Colon (tissue), 2 donors: ENCODE results near the gene EHD3.

ENCODE experiments used
- FAIRE-seq: peaks from 2 replicates; lab custom pipeline; 2012; peaks lifted over from hg19 to GRCh38; lab: Jason Lieb, UNC
- donor health status: control.
- donor health status: control.

EHD3 gene

DNA sequence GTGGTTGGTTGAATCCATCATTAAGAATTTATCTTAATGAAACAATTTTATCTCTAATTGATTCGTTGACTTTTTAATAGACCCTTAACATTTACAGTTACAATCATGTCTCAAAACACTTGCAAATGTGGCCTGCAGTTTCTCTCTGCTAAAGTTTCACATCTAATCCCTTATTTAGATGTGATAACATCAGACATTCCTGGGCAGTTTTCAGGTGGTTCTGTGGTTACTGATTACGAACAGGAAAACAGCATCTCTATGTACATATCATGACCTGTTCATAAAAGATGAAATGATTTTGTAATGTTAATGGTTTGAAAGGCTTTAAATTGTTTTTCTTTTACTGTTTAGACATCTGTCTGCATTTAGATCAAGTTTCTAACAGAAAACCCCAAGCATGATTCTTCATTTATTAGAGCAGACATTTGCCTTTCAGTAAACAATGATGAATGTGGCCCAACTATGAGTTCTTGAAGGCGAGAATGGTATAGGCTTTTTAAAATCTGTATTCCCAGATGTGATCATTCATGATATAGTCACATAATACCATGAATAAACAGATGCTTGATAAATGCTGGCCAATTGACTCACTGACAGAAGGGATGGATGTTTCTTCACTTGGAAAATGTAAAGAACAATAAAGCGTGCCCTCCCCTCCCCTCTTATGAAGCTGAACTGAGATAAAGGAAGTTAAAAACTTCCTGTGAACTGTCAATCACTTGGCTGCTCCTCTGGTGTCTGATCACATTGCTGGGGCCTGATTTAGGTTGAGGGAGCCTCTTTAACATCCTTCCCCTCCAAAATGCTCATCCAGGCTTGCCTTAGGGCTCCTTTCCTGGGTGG lies 20.1 kb upstream of the EHD3 start:
- no peak for FAIRE-seq

DNA sequence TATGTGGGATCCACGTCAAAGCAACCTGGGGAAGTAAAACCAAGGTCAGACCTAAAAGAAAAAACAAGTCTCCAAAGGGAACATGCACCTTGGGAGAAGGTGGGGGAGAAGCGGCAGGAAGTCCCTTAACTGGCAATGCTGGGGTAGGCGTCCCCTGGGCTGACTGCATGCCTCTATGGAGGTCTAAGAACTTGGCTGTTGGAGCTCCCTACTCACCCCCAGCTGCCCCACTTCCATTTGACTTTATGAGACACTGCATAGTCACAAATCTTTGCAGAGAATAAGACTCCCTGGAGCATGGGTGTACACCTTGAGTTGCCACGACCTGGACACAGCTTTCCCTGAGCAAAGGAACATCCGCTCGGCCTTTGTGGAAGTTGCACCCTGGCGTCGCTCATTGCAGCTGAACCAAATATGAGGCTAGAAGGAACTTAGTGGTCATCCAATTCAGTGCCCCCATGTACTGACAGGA lies 19.5 kb upstream of the EHD3 start:
- FAIRE-seq = no peak

DNA sequence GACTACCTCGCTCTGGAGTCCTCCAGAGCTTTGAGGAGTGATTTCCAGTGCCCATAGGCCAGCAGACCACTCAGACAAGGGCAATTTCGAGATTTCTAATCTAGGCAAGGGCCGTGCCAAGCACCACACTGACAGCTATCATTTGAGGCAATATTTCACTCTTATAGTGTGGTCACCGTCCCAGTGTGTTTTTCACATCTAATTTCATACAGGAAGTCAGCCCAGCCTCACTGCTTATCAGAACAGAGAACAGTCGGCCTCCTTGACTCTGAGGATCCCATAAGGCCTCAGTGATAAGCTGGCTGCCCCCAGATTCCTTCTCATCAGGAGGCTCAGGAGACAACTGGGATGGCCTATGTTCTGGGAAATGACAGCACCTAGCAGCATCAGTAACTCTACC lies 17.2 kb upstream of the EHD3 start:
- no peak for FAIRE-seq

DNA sequence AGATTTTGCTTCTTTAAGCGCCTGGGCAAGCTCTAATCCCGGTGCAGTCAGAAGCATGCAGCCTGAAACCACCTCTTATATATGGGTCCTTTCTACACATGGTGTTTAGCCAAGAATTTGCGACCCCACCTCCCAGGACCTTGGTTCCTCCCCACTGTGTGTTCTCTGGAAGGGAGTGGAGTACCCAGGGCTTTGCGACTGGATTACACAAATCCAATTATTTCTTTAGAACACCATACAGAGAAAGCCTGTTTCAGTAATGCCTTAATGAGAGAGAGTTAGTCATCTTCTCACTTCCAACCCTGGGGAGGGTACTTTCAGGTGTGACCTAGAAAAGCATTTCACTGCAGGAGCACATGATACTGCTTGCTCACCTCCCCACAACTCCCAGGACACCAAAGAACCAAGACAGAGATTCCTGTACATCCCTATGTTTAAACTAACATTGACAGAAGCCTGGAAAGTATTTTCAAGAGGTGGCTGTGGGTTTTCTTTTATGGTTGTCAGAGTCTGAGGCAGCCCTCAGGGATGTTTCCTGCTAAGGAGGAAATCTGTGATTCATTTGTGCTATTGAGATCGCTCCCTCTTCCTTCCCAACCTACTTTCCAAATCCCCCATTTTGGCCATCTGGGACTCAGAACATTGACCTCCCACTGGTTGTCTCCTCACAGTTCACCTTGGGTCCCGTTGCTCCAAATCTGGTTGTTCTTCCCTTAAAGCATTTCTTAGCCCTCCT lies 16.3 kb upstream of the EHD3 start, which contains the start of gene CAPN14:
CAPN14 (minus strand) TSS at position 51 of the 736 bp plus-strand sequence. CDS start 12,068 bp downstream, outside the sequence.
- no peak for FAIRE-seq

DNA sequence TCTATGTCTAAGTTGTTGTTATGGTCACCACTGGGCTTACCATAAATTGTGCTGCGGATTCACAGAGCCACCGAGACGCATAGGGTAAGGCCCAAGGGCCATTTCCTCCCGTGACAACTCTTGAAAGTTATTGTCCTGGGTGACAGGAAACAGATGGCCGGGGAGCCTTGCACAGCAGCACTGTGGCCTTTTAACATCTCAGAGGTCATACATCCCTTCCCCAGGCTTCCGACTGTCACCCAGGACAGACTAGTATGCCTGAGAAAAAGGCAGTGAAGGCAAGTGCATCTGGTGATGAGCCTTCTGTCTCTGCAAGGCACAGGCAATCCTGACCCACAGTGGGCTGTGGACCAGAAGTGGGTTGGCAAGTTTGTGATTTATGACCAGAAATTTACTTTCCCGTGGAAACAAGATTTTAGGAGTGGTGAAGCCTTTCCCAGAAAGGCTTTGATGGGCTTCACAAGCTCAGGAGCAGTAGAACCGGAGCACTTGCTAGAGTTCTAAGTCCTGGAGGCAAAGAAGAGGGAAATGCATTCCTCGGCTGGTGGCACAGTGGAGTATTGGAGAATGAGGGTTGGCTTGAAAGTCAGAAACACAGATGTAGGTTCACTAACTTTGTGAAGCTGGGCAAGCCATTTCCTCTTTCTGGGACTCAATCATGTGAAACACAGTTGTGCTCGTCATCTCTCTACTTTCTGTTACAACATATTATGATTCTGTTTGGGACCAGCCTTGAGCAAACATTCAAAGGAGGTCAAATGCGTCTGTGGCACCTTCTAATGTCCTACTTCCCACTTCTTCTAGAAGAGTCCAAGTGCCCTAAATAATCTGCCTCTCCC lies 14.6 kb upstream of the EHD3 start:
- no peak for FAIRE-seq

DNA sequence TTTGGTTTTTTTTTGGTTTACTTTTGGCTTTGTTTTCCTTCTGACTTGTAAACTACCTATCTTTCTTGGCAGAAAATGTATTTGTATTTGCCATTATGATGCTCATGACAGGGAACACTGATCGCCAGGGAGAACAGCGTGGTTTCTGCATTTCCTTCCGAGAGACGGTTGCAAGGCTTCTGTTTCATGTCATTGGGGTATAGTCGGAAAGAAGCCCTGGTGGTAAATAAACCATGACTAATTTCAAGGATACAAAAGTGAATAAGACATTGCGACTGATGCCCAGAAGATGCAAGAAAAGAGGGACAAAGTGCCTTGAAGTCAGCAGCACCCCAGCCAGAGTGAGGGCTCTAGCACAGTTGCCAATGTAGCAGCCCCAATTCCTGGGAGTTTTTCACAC lies 12.4 kb upstream of the EHD3 start:
- FAIRE-seq = no peak

DNA sequence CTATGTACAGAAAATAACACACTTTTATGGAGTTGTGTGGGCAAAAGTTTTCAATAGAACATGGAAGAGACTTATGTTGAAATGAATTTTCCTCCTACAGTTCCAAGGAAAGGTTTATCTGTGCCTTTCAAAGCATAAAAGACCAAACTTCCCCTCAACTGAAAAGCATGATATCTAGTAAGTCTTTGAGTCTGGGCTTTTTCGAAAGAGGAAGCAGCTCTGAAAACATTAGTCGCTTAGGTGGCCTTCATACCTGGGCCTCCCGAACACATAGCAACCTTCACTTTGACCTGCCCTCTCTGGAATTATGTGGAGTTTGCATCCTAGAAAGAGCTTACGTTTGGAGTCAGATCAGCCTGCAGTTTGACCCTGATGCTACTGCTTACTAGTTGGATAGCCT lies 11.9 kb upstream of the EHD3 start:
- no peak for FAIRE-seq

DNA sequence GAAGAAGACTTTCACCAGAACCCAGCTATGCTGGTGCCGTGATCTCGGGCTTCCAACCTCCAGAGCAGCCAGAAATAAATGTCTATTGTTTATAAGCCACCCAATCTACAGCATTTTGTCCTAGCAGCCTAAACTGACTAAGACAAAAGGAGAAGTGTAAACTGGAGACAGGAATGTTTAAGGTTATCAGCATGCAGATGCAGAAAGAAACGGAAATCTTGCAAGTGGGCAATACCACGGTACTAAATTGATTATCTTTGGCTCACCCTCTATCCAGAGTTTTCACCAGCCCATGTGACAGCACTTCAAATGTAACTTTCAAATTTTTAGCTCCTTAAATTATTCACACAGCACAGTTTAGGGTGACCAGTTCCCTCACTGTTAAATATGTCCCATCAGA lies 10.9 kb upstream of the EHD3 start:
- FAIRE-seq = no peak

DNA sequence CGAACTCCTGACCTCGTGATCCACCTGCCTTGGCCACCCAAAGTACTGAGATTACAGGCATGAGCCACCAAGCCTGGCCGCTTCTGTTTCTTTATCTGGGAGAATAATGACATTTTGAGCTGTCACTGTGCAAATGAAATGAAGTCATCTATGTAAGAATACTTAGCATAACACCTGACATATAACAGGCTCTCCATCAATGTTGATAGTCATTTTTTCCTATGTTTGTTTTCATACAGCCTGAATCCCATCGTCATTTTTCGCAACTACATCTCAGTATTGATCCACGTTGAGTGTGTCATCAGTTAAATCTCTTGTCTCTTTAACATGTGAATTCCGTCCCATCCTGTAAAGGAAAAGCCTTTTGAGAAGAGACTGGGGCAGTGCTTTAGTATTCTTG lies 10.2 kb upstream of the EHD3 start:
- no peak for FAIRE-seq

DNA sequence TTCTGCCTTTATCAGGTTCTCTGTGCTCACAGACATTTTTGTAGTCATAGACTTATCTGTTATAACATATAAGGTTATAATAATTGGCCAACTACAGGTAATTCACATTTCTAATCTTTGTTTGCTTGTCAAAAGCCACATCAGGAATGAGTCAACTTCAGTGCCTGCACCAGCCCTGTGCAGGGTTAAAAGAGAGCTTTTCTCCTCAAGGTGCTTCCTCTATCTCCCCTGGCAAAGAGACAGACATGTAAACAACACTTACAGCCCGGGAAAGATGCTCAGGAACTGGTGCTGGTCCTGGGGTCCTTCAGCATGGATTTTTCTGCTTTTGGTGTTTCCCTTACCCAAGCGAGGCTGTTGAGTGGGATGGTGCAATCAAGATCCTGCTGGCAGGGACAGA lies 7.7 kb upstream of the EHD3 start:
- FAIRE-seq = no peak

DNA sequence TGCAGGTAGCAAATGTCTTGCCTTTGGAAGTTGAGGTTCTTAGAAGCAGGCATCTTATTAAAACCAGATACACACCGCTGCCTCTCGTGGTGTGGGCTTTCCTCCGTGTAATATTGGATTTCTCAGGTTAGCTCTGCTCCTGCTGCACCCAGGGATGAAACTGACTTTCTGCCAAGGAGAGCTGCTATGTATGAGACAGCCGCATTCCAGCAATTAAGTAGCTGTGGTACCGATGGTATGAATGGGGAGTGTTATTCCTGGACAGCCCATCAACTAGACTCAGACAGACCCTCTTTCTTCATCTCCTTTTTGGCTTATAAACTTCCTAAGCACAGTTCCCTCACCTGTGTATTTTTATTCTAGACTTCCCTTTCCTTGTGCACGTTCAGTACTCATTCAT lies 6.8 kb upstream of the EHD3 start:
- no peak for FAIRE-seq

DNA sequence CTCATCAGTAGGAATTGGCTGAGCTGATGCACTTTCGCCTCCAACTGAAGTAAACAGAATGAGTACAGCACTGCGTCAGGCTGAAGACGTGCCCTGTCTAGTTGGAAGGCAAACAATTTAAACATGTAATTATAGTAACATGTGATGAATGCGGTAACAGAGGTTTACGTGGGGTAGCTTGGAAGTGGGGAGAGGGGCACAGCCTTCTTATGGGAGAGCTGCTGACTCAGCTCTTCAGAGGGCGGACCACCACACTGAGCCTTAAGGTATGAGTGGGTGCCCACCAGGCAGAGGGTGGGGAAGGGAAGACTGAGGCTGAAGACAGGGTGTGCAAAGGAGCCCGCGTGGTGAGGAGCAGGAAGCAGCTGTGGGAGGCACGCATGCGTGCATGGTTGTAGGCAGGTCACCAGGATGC lies 6.2 kb upstream of the EHD3 start:
- no peak for FAIRE-seq

DNA sequence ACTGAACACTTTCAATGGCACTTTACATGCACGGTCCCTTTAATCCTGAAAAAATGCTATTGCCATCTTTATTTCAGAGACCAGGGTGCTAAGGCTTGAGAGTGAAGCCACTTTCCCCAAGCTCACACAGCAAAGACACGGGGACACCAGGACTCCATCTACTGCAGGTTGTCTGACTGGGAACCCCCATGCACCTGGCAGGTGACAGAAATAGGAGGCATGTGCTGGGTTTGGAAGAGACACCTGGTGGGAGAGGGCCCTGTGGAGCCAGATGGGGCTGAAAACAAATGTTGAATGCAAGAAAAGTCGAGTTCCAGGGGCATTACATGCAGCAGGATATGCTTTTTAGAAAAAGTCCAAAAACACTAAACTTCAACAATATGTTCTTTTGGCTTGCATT lies 5.2 kb upstream of the EHD3 start:
- FAIRE-seq = no peak

DNA sequence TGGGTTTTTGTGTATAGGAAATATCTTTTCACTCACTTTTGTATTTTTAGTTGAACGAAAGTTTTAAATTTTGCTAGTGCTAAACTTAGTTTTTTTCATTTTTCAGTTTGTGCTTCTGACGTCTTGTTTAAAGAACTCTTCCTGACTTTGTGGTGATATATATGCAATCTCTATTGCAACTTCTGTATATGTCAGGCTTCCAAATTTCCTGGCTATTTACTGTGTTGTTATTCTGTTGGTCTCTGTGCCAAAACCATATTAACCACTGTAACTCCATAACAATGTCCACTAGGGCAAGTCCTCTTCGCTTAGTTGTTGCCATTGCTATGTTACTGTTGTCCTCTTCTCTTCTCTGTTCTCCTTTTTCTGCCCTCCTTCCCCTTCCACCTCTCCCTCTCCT lies 3.2 kb upstream of the EHD3 start:
- no peak for FAIRE-seq

DNA sequence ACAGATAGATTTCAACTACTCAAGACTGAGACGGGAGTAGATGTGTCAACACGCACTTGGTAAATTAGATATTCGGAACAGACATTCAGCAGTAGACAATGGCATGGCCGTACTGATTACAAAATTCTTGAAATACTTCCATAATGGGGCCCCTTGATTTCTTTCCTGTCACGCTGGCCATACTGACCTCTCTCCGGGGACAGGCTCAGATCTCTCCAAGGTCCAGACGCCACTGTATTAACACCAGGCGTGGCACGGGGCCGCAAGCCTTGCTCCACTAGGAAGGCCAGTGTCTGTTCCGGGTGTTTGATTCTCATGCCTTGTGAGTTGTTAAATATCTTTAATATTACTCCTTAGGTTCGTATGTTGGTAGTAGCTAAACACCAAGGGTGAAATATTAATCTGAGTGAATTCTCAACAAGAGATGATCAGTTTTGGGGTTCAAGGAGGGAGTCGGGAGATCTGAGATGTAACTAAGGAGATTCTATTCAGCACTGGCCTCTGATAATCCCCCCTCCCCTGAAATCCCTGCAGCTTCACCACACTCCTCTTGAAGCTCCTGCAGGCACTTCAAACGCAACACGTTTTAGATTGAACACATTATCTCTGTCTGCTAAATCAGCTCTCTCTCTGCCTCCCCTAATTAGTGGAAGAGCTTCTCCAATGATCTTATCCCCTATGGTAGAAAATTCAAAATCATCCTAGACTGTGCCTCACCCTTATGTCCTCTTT lies 2.2 kb upstream of the EHD3 start:
- no peak for FAIRE-seq

DNA sequence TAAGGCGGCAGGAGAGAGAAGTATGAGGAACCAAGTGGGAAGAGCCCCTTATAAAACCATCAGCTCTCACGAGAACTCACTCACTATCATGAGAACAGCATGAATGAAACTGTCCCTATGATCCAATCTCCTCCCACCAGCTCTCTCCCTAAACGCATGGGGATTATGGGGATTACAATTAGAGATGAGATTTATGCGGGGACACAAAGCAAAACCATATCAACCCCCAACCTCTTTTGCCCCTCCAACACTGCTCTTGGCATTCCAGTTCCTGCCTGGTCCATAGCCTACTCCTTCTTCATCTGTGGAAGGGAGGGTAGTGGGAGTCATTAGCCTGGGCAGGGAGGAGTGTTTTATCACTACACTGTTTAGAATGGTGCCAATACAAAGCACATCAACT lies 1.4 kb upstream of the EHD3 start:
- no peak for FAIRE-seq

DNA sequence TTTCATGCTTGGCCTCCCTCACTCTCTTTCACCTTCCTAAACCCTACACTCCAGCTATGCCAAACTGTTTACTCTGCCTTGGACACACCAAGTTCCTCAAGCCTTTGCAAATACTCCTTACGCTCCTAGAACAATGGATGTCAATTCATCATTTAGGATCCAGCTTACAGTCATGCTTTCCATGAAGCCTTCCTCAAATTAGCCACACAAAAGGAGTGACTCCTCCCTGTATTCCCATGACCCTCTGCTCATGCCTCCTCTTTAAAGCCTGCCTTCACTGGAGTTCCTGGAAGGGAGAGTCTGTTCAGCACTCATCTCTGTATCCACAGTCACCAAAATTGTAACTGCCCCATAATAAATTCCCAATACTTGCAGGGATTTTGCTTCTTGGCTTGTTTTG lies 721 bp upstream of the EHD3 start:
- no peak for FAIRE-seq

DNA sequence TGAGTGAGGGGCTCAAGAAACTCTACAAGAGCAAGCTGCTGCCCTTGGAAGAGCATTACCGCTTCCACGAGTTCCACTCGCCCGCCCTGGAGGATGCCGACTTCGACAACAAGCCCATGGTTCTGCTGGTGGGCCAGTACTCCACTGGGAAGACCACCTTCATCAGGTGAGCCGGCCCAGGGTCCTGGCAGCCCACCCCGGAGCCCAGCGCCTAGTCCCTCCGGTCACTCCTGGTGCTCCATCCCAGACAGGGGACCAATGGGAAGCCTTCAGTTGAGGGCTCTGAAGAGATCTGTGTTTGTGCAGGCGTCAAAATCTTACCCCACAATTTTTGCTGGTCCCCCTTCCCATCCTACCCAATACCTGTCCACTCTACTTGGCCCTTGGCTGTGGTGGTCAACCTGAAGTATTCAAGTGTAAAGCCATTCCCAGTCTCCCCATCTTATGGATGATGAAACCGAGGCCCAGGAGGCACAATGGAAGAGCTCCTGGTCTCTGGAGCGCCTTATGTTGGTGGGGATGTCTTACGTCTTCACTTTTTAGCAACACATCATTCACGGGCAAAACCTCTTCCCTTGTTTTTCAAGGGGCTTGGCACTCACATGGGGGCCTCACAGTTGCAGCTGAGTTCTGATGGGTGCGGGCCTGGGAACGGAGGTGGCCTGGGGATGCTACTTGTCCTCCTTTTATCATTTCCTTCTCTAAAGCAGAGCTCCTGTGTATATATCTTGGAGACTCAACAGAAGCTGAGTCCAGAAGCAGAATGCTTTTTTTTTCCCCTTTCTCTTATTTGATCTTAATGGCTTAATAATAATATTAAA lies 941 bp downstream of the EHD3 start:
- FAIRE-seq = no peak

DNA sequence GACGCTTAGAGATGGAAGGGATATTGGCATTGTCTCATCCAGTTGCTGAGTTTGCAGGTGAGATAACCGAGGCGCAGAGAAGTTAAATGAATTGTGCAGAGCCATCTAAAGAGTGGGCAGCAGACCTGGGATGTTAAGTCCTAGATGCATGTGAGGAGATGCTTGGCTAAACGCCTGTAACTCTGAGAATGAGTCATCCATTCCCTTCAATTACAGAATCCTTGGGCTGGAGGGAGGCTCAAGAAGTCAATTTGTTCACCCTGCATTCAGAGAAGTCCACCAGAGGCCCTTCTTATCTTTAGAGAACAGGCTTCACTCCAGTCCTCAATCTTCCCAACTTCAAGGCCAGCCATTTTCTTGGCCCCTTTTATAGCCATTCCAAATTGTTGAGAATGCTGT lies 1.6 kb downstream of the EHD3 start:
- no peak for FAIRE-seq

DNA sequence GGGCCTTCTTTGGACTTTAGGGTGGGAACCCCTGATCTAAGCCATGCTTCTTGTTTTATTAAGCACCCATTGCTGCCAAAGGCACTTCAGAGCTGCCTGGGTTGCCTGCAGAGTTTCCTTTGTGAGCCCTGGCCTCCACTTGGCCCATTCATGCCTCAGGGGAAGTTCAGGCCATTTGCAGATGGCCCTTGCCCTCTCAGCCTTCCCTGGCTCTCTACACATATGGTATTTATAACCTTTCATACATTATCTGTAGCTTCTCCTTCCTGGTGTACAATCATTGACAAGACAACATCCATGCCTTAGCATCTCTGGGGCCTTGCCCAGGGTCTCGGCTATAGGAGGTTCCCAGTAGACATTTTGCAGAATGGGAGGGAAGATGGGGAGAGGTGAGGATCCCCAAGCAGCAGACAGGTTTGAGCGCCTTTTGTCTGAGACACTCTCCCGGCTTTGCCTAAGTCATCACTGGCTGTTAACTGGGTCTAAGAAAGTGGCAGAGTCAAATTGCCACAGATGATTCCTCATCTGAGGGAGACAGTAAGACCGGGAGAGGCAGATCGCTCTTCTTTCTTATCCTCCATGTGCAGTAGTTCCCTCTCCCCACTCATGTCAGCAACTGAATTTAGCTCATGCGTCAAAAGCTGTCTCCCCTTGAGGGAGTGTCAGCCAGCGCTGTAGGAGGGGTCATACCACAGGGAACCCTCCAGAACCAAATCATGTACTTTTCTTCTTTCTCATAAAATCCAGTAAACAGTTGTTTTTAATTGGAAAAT lies 2.7 kb downstream of the EHD3 start:
- no peak for FAIRE-seq
